K562 (cell line): ENCODE data around the gene GABPB2. TPM values are rescaled to one million over a fixed set of nuclear protein-coding genes. Genes with fewer than 3 reads are reported as not detected.

Experiments used
- CGGBP1 ChIP-seq: fragments of 250-450 bp; sonication (Bioruptor Pico); IDR thresholded peaks from 2 replicates; pipeline ENCODE4 v1.9.0; 2021; ENCODE audit warnings: mild to moderate bottlenecking
- COPS2 ChIP-seq: fragments of 450-650 bp; conservative IDR thresholded peaks from 2 replicates; pipeline ENCODE4 v1.6.1; 2016; ENCODE audit warnings: mild to moderate bottlenecking, moderate library complexity
- E2F1 ChIP-seq: sonication (generic); formaldehyde crosslinking; IDR thresholded peaks from 2 replicates; pipeline ENCODE4 v1.8.1; 2023; ENCODE audit warnings: mild to moderate bottlenecking, missing genetic modification reagents, moderate library complexity
- ETV1 ChIP-seq: fragments of 450-650 bp; conservative IDR thresholded peaks from 2 replicates; pipeline ENCODE4 v1.6.1; 2016; ENCODE audit warnings: missing genetic modification characterization, control low read depth, low read depth, missing compliant biosample characterization
- HNRNPL ChIP-seq: fragments of 200-400 bp; formaldehyde crosslinking; IDR thresholded peaks from 2 replicates; pipeline ENCODE4 v1.6.1; 2017; ENCODE audit warnings: low read depth, mild to moderate bottlenecking, low read length
- HNRNPUL1 ChIP-seq: fragments of 200-400 bp; formaldehyde crosslinking; IDR thresholded peaks from 2 replicates; pipeline ENCODE4 v1.6.1; 2017; ENCODE audit warnings: low read length
- MED1 ChIP-seq: sonication (generic); formaldehyde crosslinking; IDR thresholded peaks from 2 replicates; pipeline ENCODE4 v1.8.1; 2023; ENCODE audit warnings: missing genetic modification reagents, borderline replicate concordance
- MTA1 ChIP-seq: fragments of 450-650 bp; IDR thresholded peaks from 2 replicates; pipeline ENCODE4 v1.6.1; 2017; ENCODE audit warnings: borderline replicate concordance
- MYNN ChIP-seq, 2 experiments: sonication (generic); formaldehyde crosslinking in 1 of 2; IDR thresholded peaks; 2 replicates each; pipeline versions ENCODE4 v1.5.0 to v1.6.1; 2016 to 2020; ENCODE audit warnings: antibody characterized with exemption in 1 of 2, missing genetic modification reagents in 1 of 2
- NCOA1 ChIP-seq: fragments of 450-650 bp; IDR thresholded peaks from 2 replicates; pipeline ENCODE4 v1.6.1; 2016; ENCODE audit warnings: low read depth
- NR2C1 ChIP-seq, 2 experiments: fragments of 450-650 bp; IDR thresholded peaks; 2 replicates each; pipeline ENCODE4 v1.6.1; 2017; ENCODE audit warnings: mild to moderate bottlenecking in 2 of 2, antibody characterized with exemption in 1 of 2, inconsistent platforms in 1 of 2, missing compliant biosample characterization in 1 of 2, missing genetic modification characterization in 1 of 2
- NR2C2 ChIP-seq, 2 experiments: fragments of 200-800 bp in 1 of 2; sonication (Bioruptor generic) in 1 of 2; sonication (generic) in 1 of 2; formaldehyde crosslinking in 1 of 2; IDR thresholded peaks; 2 replicates each; pipeline versions ENCODE4 v1.6.1 to v1.8.0; 2016 to 2022; ENCODE audit warnings: mild to moderate bottlenecking in 1 of 2, missing compliant biosample characterization in 1 of 2, missing genetic modification characterization in 1 of 2, missing genetic modification reagents in 1 of 2
- PHB ChIP-seq: fragments of 250-450 bp; sonication (Bioruptor Pico); IDR thresholded peaks from 2 replicates; pipeline ENCODE4 v1.5.0; 2021
- POLR3A ChIP-seq: IDR thresholded peaks from 2 replicates; pipeline ENCODE4 v1.6.1; 2011; ENCODE audit warnings: borderline replicate concordance, mild to moderate bottlenecking, moderate library complexity; ENCODE audit not compliant: insufficient read length, insufficient read depth; ENCODE audit errors: extremely low read depth
- SMAD2 ChIP-seq: fragments of 150-350 bp; IDR thresholded peaks from 2 replicates; pipeline ENCODE4 v1.6.1; 2014; ENCODE audit warnings: low read depth, mild to moderate bottlenecking, low read length
- SP2 ChIP-seq: IDR thresholded peaks from 2 replicates; pipeline ENCODE4 v1.6.1; 2011; ENCODE audit warnings: mild to moderate bottlenecking, low read depth, low read length, moderate library complexity; ENCODE audit not compliant: poor library complexity, severe bottlenecking; ENCODE audit errors: extremely low read depth
- ZNF282 ChIP-seq: sonication (generic); formaldehyde crosslinking; IDR thresholded peaks from 2 replicates; pipeline ENCODE4 v1.8.1; 2023; ENCODE audit warnings: missing genetic modification reagents
- ZNF384 ChIP-seq: IDR thresholded peaks from 2 replicates; pipeline ENCODE4 v1.6.1; 2012; ENCODE audit warnings: low read depth, low read length, improper control_type of control experiment
- ZNF57 ChIP-seq: fragments of 450-650 bp; formaldehyde crosslinking; IDR thresholded peaks from 2 replicates; pipeline ENCODE4 v1.4.0; 2020; ENCODE audit warnings: mild to moderate bottlenecking, moderate library complexity
- ZNF695 ChIP-seq: fragments of 450-650 bp; formaldehyde crosslinking; IDR thresholded peaks from 2 replicates; pipeline ENCODE4 v1.4.0; 2020; ENCODE audit warnings: mild to moderate bottlenecking, moderate library complexity
- ZNF717 ChIP-seq: fragments of 250-450 bp; sonication (Bioruptor Pico); IDR thresholded peaks from 2 replicates; pipeline ENCODE4 v1.5.0; 2021
- polyA plus RNA-seq, 8 experiments: library from polyadenylated mRNA; depleted of rRNA in 4 of 8; stranded (reverse) in 5 of 8; unstranded in 3 of 8; fragments of >200 nt; fragmentation: Nextera tagmentation in 2 of 8; fragmentation: Illumina TruSeq in 1 of 8; extraction: Ambion mirVana in 2 of 8; extraction: Trizol in 1 of 8; gene quantifications; 2 replicates each; pipeline versions ENCODE4 v1.2.1 to v1.2.3, GENCODE V29; 2011 to 2014; ENCODE audit warnings: inconsistent platforms in 1 of 8, missing spikeins in 1 of 8
- total RNA-seq, 7 experiments: library from RNA; depleted of rRNA in 6 of 7; stranded (reverse); fragments of >200 nt in 6 of 7; fragmentation: Illumina TruSeq in 2 of 7; extraction: Trizol in 2 of 7; gene quantifications; 2 replicates each; pipeline versions ENCODE4 v1.2.1 to v1.2.3, GENCODE V29; 2011 to 2021; ENCODE audit warnings: low replicate concordance in 1 of 7
- TF ChIP-seq, protein P1 (sequence below): sonication (generic); formaldehyde crosslinking; IDR thresholded peaks from 2 replicates; pipeline ENCODE4 v1.8.0; 2022; ENCODE audit warnings: missing genetic modification reagents, mild to moderate bottlenecking, borderline replicate concordance
- TF ChIP-seq, protein P2 (sequence below): fragments of 250-450 bp; sonication (Bioruptor Pico); IDR thresholded peaks from 2 replicates; pipeline ENCODE4 v1.8.0; 2022; ENCODE audit warnings: moderate library complexity, mild to moderate bottlenecking, inconsistent platforms

GABPB2 gene
- total and polyA plus RNA-seq, 9 of the 15 experiments (the other 6 are each of a cell fraction or from before 2014, with no cell fraction given) = 2.2 to 13.3 (median 6.1) TPM

DNA sequence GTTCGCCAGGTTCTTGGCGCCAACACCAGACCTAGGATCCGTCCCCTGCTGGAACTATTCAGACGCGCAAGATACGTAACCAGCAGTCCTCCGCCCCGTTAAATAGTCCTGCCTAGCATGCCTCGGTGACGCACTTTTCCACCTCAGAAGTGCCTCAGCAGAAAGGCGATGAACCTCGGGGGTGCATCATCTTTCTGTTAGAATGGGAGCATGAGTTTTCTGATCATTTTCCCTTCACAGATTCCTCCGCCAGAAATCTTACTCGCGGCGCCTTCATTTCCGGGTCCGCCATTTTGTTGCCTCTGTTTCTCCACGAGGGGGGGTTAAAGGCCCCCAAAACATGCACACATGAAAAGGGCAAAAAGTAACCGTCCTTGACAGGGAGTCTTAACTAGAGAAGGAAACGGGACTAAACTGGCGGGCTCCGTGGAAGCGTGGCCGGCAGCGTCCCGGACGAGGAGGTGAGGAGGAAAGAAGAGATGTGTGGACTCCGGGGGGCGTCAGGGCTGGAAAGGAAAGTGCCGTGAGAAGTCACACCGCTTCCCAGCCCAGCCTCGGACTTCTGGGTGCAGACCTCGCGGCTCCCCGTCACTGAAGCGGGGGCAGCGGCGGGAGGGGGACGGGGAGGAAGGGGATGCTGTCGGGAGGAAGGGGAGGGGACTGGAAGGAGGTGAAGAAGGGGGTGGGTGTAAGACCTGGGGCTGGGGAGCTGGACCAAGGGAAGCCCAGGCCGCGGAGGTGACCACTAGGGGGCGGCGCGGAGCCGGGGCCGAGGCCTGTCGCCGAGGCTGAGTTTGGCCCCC lies at the start of gene GABPB2 (continued):
- TF ChIP-seq MED1 (CRISPR knock-in tag) (no peak; the same call in 1 of the 2 replicates), E2F1 (CRISPR knock-in tag) (0 out of 2 replicates have a peak, but pooled peaks have one; percentile 94), NR2C2 (CRISPR knock-in tag; IDR thresholded peaks at IDR 0.05) (peak; percentile 27; the same call in 1 of the 2 replicates), NR2C2 (tag; IDR thresholded peaks at IDR 0.05) (peak; percentile 56; the same call in 1 of the 2 replicates), NR2C1 (IDR thresholded peaks at IDR 0.05) (peak; percentile 77), NR2C1 (tag; IDR thresholded peaks at IDR 0.05) (peak; percentile 57), ZNF384 (no peak), ZNF695 (no peak), ETV1 (peak; percentile 97), MTA1 (peak; percentile 89), HNRNPUL1 (no peak), PHB (CRISPR knock-in tag) (no peak), POLR3A (no peak), SP2 (no peak), ZNF282 (CRISPR knock-in tag) (no peak), MYNN (IDR thresholded peaks at IDR 0.05) (no peak; the same call in 1 of the 2 replicates), MYNN (CRISPR knock-in tag; IDR thresholded peaks at IDR 0.05) (no peak), SMAD2 (no peak), COPS2 (no peak), NCOA1 (peak; percentile 77), HNRNPL (no peak), CGGBP1 (CRISPR knock-in tag) (no peak), ZNF57 (CRISPR knock-in tag) (no peak), ZNF717 (CRISPR knock-in tag) (no peak)
- TF ChIP-seq, protein P1, sequence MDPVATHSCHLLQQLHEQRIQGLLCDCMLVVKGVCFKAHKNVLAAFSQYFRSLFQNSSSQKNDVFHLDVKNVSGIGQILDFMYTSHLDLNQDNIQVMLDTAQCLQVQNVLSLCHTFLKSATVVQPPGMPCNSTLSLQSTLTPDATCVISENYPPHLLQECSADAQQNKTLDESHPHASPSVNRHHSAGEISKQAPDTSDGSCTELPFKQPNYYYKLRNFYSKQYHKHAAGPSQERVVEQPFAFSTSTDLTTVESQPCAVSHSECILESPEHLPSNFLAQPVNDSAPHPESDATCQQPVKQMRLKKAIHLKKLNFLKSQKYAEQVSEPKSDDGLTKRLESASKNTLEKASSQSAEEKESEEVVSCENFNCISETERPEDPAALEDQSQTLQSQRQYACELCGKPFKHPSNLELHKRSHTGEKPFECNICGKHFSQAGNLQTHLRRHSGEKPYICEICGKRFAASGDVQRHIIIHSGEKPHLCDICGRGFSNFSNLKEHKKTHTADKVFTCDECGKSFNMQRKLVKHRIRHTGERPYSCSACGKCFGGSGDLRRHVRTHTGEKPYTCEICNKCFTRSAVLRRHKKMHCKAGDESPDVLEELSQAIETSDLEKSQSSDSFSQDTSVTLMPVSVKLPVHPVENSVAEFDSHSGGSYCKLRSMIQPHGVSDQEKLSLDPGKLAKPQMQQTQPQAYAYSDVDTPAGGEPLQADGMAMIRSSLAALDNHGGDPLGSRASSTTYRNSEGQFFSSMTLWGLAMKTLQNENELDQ (CRISPR knock-in tag) = no peak
- TF ChIP-seq, protein P2, sequence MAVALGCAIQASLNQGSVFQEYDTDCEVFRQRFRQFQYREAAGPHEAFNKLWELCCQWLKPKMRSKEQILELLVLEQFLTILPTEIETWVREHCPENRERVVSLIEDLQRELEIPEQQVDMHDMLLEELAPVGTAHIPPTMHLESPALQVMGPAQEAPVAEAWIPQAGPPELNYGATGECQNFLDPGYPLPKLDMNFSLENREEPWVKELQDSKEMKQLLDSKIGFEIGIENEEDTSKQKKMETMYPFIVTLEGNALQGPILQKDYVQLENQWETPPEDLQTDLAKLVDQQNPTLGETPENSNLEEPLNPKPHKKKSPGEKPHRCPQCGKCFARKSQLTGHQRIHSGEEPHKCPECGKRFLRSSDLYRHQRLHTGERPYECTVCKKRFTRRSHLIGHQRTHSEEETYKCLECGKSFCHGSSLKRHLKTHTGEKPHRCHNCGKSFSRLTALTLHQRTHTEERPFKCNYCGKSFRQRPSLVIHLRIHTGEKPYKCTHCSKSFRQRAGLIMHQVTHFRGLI = no peak
